ENCODE data around the gene HOXA2.

HOXA2 gene

DNA sequence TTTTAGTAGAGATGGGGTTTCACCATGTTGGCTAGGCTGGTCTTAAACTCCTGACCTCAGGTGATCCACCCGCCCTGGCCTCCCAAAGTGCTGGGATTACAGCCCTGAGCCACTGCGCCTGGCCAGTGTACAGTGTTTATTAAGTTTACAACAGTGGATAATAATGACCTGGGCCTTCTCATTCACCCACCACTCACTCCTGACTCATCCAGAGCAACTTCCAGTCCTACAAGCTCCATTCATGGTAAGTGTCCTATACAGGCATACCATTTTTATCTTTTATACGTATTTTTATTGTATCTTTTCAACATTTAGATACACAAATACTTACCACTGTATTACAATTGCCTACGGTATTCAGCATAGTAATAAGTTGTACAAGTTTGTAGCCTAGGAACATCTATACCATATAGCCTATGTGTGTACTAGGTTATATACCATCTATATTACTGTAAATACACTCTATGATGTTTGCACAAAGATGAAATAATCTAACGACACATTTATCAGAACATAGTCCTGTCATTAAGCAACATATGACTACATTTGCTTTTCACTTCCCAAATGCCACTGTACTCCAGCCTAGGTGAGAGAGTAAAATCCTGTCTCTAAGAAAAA is 23.8 kb downstream of the HOXA2 start:
- DNase-seq (ENCODE audit: low spot score), result no peak

DNA sequence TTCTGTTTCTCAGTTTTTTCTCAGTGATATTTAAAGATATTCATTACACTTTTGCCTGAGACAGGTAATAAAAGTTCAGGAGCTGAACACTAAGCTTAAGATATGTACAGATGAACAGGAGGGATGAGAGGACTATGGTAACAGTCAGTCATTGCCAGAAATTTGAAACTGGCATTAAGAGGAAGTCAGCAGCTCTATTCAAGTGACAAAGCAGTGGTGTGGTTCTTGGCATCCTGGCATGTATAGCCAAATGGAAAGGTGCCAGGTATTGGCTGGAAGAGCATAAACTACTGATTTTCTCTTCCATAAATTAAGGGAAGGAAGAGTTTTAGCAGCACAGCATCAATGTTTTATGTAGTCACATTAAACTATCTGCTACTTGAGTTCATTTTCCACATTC is 29.4 kb downstream of the HOXA2 start:
- DNase-seq (ENCODE audit: low spot score), result no peak

DNA sequence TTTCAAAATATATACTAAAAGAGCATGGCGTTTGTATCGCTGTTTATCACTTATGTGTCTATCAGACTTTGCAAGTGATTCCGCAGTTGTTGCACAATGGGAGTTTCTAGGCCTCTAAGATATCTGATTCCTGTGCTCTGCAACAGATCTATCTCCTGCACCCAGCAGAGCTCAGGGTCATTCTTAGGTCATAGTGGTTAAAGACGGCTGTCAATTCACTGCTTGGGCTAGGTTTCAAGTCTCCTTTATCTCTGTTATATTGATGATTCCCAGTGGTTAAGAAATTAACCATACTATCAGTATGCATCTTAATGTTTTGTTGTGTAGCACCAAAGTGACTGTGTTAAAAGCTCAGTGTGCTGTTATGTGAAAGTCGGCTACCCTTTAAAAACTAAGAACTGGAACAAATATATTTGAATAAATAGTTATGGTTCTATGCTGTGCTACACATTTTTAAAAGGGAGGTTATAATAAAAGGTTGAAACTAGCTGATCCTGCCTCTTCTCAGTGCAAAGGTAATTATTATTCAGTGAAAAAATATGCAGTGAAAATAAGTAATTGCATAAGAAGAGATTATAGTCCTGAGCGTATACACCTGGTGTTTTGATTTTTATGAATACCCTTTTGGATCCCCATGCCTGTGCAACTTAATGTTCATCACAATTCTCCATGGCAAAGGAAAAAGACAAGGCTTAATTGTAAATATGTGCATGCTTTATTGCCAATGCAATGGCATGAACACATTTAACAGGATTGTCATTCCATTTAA is 30.7 kb downstream of the HOXA2 start:
- DNase-seq (ENCODE audit: low spot score), result no peak

DNA sequence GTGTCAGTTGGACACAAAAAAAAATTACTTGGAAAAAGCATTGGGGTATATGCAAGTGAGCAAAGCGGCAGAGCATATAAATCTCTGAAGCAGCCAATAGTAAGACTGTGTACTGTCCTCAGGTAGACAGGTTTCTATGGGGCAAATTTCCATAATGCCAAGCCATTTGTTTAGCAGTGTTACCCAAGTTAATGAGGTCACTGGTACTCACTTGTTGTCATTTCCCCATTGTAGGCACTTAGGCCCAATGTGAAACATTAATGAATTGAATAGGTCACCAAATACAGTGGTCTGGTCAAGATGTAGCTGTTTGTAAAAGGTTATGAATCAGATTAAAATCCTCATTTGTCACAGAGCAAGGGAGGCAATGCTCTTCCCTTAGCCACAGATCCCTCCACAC is 34.2 kb downstream of the HOXA2 start:
- no peak for DNase-seq (ENCODE audit: low spot score)

DNA sequence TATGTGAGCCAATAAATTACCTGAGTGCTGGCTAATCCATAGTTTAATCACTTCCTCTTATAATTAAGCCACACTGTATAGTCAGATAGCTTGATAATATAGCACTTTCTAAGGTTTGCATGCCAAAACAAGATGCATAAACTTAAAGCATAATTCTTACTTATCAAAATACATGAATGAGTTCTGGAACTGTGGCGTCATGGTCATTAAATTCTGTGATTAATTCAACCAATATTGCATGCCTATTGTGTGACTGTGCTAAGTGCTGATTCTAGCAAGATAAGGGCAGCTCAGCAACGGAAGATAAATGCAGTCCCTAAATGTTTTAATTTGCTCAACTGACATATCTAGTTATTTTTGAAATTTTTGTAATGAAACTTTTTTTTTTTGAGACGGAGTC is 36.3 kb downstream of the HOXA2 start:
- no peak for DNase-seq (ENCODE audit: low spot score)

DNA sequence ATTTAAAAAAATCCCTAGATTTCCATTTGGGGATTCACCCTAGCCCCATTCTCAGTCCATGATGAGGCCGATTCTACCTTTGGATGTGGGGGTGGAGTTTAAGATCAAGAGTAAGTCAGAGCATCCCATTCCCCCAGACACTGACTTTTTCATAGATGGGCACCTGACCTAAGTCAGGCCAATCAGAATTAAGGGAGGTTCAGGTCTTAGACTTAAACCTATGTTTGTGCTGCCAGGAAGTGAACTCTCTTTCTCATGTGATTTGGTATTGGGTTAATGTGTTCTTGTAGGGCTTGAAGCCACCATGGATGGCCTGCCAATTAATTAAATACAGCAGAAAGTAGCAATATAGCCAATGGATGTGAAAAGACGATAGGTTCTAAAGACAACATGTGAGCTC is 36.8 kb downstream of the HOXA2 start:
- DNase-seq (ENCODE audit: low spot score), result no peak

DNA sequence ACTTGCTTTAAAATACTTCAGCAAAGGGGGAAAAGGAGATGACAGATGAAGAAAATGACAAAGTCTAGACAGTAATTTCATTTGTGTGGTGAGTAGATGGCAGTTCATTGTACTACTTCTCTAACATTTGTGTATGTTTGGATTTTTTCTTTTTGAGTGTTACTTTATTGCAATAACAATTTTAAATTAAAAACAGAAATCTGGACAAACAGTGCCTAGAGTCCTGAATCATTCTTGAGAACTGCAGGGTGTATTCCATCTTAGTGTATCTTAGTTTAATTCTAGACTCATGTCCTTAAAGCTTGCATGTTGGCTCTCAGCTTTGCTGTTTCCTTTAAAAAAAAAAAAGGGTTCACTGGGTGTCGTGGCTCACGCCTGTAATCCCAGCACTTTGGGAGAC is 37.8 kb downstream of the HOXA2 start:
- no peak for DNase-seq (ENCODE audit: low spot score)

DNA sequence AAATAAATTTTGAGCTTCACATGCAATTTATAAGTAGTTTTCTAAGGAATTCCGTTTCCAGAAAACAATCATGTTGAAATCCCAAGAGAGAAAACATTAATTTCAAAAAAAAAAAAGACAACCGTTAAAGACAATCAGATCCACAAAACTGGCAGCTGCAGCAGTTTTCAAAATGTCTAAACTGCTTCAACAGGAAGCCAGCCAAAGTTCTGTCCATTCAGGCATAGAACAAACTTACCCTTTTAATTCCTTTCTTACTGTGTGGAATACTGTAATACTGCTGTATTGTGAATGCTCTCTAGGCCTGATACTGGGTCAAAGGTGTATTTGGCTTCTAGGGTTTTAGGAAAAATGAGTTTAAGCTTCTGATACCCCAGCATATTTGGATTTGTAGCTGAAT is 38.3 kb downstream of the HOXA2 start:
- no peak for DNase-seq (ENCODE audit: low spot score)

DNA sequence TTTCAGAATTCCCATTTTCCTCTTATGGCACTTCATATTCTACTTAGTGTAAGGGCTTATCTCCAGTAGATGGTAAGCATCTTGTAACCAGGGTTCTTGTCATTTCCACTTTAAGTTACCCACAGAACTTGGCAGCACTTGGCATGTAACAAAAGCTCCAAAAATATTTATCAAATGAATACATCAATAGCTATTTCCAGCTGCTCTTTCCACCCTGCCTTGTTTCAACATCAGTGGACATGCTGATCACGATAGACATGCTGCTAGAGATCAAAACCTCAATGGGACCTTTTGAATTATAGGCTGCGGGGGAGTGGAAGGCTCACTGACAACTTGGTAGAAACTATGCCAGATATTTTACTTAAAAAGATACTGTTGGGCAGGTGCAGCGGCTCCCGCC is 39.5 kb downstream of the HOXA2 start:
- no peak for DNase-seq (ENCODE audit: low spot score)

DNA sequence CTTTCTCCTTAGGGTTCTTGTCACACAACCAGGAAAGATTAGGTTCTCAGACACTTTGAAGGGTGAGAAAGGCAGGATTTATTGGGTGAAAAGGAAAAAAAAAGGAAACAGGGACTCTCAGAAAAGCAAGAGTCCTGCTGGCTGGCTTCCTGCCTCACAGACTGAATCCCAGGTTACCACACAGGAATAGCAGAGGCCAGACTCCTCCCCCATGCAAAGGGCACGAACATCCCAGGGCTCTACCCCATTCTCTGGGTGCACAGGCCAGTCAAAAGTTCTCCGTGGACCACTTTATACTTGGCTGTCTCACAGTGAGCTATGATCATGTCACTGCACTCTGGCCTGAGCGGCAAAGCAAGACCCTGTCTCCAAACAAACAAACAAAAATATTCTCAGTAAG is 49.3 kb downstream of the HOXA2 start:
- no peak for DNase-seq (ENCODE audit: low spot score)

DNA sequence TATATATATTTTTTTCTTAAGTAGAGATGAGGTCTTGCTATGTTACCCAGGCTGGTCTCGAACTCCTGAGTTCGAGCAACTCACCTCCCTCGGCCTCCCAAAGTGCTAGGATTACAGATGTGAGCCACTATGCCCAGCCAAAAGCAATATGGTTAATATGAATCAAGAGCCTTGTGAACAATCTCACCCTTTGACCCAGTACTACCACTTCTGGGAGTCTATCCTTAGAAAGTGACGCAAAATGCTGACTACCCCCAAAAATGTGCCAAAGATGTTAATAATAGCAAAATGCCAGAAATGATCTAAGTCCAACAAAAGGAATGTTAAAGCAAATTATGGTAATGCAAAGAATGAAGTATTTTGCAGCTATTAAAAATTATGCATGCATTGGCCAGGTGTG is 51.0 kb downstream of the HOXA2 start:
- DNase-seq (ENCODE audit: low spot score), result no peak

Measured in D341Med (cell line).